ENCODE measurements around the gene GPC6.

The GPC6 gene

DNA sequence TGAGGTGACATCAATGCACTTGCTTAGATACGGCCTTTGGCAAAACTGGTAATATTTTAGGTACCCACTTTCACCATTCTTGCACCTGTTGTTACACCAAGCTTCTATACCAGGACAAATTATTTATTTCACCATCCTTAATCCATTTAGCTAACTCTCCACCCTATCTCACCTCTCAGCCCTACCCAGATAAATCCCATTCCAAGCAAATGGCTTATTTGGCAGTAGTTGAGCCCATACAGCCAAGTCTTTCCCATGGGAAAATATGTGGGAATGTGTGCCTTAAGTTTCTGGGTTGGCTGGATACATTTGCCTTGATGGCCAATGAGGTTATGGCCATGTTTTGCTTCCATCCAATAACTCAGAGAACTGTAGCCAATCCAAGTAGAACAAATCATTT lies 551.9 kb downstream of the GPC6 start:
- no peak for TF ChIP-seq MYC (IDR thresholded peaks at IDR 0.05; ENCODE audit: low read depth, low read length)
- TF ChIP-seq, protein P1, sequence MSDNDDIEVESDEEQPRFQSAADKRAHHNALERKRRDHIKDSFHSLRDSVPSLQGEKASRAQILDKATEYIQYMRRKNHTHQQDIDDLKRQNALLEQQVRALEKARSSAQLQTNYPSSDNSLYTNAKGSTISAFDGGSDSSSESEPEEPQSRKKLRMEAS (IDR thresholded peaks at IDR 0.05; ENCODE audit: low read depth, low read length): no peak
- TF ChIP-seq, protein P2, sequence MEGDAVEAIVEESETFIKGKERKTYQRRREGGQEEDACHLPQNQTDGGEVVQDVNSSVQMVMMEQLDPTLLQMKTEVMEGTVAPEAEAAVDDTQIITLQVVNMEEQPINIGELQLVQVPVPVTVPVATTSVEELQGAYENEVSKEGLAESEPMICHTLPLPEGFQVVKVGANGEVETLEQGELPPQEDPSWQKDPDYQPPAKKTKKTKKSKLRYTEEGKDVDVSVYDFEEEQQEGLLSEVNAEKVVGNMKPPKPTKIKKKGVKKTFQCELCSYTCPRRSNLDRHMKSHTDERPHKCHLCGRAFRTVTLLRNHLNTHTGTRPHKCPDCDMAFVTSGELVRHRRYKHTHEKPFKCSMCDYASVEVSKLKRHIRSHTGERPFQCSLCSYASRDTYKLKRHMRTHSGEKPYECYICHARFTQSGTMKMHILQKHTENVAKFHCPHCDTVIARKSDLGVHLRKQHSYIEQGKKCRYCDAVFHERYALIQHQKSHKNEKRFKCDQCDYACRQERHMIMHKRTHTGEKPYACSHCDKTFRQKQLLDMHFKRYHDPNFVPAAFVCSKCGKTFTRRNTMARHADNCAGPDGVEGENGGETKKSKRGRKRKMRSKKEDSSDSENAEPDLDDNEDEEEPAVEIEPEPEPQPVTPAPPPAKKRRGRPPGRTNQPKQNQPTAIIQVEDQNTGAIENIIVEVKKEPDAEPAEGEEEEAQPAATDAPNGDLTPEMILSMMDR (IDR thresholded peaks at IDR 0.05; ENCODE audit: low read depth, low read length): no peak
- no peak for TF ChIP-seq POLR2A (IDR thresholded peaks at IDR 0.05; ENCODE audit: extremely low read depth, insufficient read length)
- H3K4me3 ChIP-seq (ENCODE audit: low read depth, low read length): no peak overlapping the region
- DNase-seq (ENCODE audit: low read depth): no peak

DNA sequence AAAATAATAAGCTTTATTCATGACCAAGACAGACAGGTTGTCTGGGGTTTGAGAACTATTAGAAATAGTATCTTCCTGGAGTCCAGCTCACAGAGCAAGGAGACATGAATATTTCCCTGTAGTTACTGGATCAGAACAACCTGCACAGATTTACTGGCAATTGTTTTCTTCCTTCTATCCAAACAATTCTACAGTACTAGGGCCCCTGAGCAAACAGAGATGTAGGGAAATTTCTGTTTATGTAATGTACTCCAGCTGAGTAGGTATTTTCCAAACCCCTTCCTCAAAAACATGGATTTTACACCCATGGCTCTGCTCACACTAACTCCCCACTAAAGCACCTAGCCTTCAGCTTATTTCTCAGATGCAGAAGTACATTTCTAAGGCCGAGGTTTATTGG lies 557.6 kb downstream of the GPC6 start:
- no peak for DNase-seq (ENCODE audit: low read depth)
- TF ChIP-seq POLR2A (IDR thresholded peaks at IDR 0.05; ENCODE audit: extremely low read depth, insufficient read length) (no peak), MYC (IDR thresholded peaks at IDR 0.05; ENCODE audit: low read depth, low read length) (no peak)
- TF ChIP-seq, protein P1 (IDR thresholded peaks at IDR 0.05; ENCODE audit: low read depth, low read length): no peak
- TF ChIP-seq, protein P2 (IDR thresholded peaks at IDR 0.05; ENCODE audit: low read depth, low read length): no peak
- H3K4me3 ChIP-seq (ENCODE audit: low read depth, low read length): no peak overlapping the region

DNA sequence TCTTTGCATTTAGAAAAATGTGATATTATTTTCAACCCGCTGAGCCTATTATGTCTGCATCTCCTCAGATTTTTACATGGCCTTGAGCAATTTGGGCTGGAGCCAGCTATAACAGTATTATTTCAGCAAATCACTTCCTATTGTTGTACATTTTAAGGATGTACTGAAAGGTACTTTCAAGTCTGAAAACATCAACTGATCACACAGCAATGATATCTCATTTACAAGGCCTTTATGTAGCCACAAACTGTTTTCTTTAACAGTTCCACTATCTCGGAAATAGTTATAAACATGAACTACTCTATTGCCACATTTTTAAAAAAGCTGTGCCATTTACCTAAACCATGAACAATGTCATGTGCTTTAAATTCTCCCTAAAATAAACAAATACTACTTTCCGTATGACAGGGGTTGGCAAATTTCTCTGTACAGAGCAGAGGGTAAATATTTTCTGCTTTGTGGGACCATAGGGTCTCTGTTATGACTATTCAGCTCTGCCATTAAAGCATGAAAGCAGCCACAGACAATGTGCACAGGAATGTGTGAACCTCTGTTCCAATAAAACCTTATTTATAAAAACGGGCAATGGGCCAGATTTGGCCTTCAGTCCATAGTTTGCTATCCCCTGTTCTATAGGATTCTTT lies 560.4 kb downstream of the GPC6 start:
- no peak for TF ChIP-seq POLR2A (IDR thresholded peaks at IDR 0.05; ENCODE audit: extremely low read depth, insufficient read length)
- TF ChIP-seq, protein P1 (IDR thresholded peaks at IDR 0.05; ENCODE audit: low read depth, low read length): no peak
- no peak for TF ChIP-seq MYC (IDR thresholded peaks at IDR 0.05; ENCODE audit: low read depth, low read length)
- TF ChIP-seq, protein P2 (IDR thresholded peaks at IDR 0.05; ENCODE audit: low read depth, low read length): no peak
- H3K4me3 ChIP-seq (ENCODE audit: low read depth, low read length): no peak overlapping the region
- DNase-seq (ENCODE audit: low read depth): no peak

DNA sequence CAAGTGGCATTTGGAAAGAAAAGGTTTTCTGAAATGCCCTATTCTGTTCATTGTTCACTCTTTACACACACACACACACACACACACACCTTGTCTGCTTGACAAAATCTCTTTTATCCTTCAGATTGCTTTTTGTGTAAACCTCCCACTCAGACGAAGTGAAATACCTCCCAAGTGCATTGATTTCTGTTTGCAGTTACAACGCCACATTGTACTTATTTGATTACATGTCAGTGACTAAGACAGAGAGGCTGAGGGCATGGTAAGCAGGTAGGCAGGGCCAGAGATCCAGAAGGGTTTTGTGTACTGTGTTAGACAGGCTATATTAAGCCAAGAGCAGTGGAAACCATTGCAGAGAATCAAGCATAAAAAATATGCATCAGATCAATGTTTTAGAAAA lies 561.8 kb downstream of the GPC6 start:
- TF ChIP-seq POLR2A (IDR thresholded peaks at IDR 0.05; ENCODE audit: extremely low read depth, insufficient read length): no peak
- TF ChIP-seq, protein P2 (IDR thresholded peaks at IDR 0.05; ENCODE audit: low read depth, low read length): no peak
- TF ChIP-seq MYC (IDR thresholded peaks at IDR 0.05; ENCODE audit: low read depth, low read length): no peak
- TF ChIP-seq, protein P1 (IDR thresholded peaks at IDR 0.05; ENCODE audit: low read depth, low read length): no peak
- DNase-seq (ENCODE audit: low read depth): no peak
- no peak overlapping the region for H3K4me3 ChIP-seq (ENCODE audit: low read depth, low read length)

DNA sequence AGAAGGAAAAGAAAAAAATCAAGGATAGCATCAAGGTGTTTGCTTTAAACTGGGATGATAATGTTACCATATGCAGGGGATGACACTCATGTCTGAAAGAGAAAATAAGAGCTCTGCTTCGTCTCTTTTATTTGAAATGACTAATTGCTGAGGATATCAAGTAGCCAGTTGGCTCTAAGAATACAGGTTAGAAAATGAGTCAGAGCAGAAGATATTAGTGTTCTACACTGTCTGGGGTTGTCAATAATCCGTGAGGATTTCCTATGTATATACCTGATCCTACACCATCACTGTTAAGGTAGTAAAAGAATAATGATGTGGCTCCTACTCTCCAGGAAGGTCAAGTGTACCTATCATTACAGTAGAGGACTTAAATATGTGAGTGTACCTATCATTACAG lies 562.5 kb downstream of the GPC6 start:
- TF ChIP-seq, protein P1 (IDR thresholded peaks at IDR 0.05; ENCODE audit: low read depth, low read length): no peak
- TF ChIP-seq, protein P2 (IDR thresholded peaks at IDR 0.05; ENCODE audit: low read depth, low read length): no peak
- TF ChIP-seq MYC (IDR thresholded peaks at IDR 0.05; ENCODE audit: low read depth, low read length) (no peak), POLR2A (IDR thresholded peaks at IDR 0.05; ENCODE audit: extremely low read depth, insufficient read length) (no peak)
- DNase-seq (ENCODE audit: low read depth): no peak
- H3K4me3 ChIP-seq (ENCODE audit: low read depth, low read length): no peak overlapping the region

Measured in NB4 (cell line).